NB4 (cell line): Measurements from ENCODE around the gene AP2B1.

Experiments used
- DNase-seq: peaks from one replicate; pipeline ENCODE4 v3.0.0; 2010; ENCODE audit warnings: low read depth
- H3K4me3 ChIP-seq: one replicate; pipeline ENCODE4 v1.5.1; 2011; ENCODE audit warnings: mild to moderate bottlenecking, low read depth, low read length, moderate library complexity
- MYC ChIP-seq: IDR thresholded peaks from 2 replicates; pipeline ENCODE4 v1.6.1; 2011; ENCODE audit warnings: low read depth, low read length
- POLR2A ChIP-seq: IDR thresholded peaks from 2 replicates; pipeline ENCODE4 v1.6.1; 2011; ENCODE audit warnings: mild to moderate bottlenecking; ENCODE audit not compliant: insufficient read length; ENCODE audit errors: extremely low read depth
- TF ChIP-seq, protein P1 (sequence below): IDR thresholded peaks from 2 replicates; pipeline ENCODE4 v1.6.1; 2011; ENCODE audit warnings: low read depth, low read length
- TF ChIP-seq, protein P2 (sequence below): IDR thresholded peaks from one replicate; pipeline ENCODE4 v1.5.1; 2012; ENCODE audit warnings: low read depth, low read length

Gene AP2B1

DNA sequence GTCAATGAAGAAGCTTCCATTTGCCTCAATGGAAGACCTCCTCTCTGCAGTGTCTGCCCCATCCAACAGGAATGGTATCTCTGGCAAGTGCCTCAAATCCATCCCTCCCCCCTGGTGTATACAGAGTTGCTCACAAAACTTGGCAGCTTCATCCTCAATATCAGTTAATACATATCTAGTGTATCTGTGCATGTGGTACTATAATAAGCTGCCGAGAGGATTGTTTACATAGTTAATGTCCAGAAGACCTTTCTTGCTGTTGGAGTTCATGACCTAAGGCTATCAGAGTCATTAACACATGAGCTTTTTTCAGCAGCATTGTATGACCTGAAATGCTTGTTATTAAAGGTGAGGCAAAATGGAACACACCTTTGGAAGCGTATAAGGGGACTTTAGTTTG, 130.4 kb downstream of the AP2B1 start:
- DNase-seq: no peak
- H3K4me3 ChIP-seq: no peak overlapping the region
- TF ChIP-seq, protein P1, sequence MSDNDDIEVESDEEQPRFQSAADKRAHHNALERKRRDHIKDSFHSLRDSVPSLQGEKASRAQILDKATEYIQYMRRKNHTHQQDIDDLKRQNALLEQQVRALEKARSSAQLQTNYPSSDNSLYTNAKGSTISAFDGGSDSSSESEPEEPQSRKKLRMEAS: no peak
- no peak for TF ChIP-seq MYC
- TF ChIP-seq, protein P2, sequence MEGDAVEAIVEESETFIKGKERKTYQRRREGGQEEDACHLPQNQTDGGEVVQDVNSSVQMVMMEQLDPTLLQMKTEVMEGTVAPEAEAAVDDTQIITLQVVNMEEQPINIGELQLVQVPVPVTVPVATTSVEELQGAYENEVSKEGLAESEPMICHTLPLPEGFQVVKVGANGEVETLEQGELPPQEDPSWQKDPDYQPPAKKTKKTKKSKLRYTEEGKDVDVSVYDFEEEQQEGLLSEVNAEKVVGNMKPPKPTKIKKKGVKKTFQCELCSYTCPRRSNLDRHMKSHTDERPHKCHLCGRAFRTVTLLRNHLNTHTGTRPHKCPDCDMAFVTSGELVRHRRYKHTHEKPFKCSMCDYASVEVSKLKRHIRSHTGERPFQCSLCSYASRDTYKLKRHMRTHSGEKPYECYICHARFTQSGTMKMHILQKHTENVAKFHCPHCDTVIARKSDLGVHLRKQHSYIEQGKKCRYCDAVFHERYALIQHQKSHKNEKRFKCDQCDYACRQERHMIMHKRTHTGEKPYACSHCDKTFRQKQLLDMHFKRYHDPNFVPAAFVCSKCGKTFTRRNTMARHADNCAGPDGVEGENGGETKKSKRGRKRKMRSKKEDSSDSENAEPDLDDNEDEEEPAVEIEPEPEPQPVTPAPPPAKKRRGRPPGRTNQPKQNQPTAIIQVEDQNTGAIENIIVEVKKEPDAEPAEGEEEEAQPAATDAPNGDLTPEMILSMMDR: no peak
- no peak for TF ChIP-seq POLR2A

DNA sequence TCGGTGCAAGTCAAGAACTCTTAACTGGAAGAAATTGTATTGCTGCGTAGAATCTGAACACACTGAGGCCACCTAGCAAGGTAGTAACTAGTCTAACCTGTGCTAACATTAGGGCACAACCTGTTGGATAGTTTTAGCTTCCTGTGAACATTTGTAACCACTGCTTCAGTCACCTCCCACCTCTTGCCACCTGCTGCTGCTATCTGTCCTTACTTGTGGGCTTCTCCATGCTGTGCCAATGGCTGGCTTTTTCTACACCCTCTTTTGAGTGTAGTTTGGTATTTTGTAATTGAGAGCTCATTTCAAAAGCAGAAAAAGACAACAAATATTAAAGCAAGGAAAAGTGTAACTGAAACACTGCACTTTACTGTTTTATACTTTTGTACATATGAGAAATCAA, 136.6 kb downstream of the AP2B1 start:
- TF ChIP-seq, protein P1: no peak
- TF ChIP-seq POLR2A (no peak), MYC (no peak)
- TF ChIP-seq, protein P2: no peak
- H3K4me3 ChIP-seq: no peak overlapping the region
- no peak for DNase-seq

DNA sequence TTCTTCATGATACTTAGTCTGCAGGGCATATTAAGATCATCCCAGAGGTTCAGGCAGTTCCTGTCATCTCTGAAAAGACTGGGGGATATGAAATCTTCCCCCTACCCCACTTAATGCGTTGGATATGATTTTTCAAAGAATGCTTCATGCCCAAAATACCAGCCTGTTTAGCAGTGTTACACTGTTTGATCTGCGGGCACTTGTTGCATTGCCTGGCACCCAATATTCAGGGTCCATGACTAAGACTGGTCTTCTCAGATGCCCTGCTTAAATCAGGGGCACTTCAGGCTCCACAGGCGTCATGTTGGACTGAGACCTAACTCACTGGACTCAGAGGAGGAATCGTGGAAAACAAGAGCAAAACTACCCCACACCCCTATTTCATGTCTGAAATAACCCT, 137.9 kb downstream of the AP2B1 start:
- no peak for DNase-seq
- no peak overlapping the region for H3K4me3 ChIP-seq
- TF ChIP-seq MYC: no peak
- no peak for TF ChIP-seq POLR2A
- TF ChIP-seq, protein P2: no peak
- TF ChIP-seq, protein P1: no peak

DNA sequence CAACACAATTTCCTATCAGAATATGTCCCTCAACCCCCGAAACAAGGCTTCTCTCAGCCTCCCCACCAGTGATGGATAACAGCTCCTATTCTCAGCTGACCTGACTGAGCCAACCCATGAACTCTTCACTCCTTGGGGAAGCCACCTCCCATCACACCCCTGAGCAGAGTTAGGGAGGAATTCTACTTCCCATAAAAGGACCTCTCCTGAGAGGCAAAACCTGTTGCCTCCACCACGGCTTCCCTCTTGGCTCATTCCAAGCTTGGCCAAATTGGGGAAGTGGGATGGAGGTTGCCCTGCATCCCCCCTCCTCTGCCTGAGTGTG, 138.6 kb downstream of the AP2B1 start:
- H3K4me3 ChIP-seq: no peak overlapping the region
- no peak for DNase-seq
- TF ChIP-seq, protein P2: no peak
- TF ChIP-seq POLR2A: no peak
- TF ChIP-seq, protein P1: no peak

DNA sequence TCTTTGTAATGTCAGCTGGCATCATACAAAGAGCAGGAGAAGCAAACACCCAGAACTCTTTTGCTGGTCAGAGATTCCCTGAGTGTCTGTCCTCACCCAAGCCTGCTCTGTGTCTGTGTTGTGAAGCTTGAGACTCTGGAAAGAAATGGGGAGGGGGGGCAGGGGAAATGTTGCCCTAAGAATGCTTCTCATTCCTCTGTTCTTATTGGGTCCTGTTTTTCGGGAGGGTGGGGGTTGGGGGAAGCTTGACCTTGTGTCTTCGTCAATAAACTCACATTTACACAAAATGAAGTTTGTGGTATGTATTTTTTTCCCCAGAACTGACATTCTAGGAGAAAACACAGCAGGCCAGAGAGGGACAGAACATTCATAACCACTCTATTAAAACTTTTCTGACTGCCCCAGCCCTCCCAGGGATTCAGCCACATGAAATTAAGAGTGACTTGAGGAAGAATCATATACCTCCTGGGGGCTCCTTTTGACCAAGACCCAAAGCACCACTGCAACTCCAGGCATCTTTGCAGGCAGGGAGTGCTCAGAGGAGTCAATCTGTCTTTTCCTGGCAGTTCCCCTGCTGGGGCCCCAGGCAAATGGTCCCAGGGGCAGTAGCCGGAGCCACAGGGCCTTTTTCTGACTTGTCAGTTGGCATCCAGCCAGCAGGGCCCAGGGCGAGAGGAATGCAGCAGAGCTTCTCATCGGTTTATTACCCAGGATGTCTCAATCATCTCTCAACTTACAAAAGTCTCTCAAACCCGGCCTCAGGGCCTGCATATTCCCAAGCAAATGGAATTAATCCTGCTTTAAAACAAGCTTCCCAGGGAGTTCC, 139.2 kb downstream of the AP2B1 start:
- TF ChIP-seq MYC: no peak
- TF ChIP-seq, protein P1: no peak
- no peak for TF ChIP-seq POLR2A
- TF ChIP-seq, protein P2: no peak
- no peak overlapping the region for H3K4me3 ChIP-seq
- peak; percentile 33 for DNase-seq
